Measurements from ENCODE around the gene FAM114A1. TPM values are rescaled to one million over a fixed set of nuclear protein-coding genes. Genes with fewer than 3 reads are reported as not detected.
A peak's percentile ranks its signal among the peaks of the same experiment; 100 is the strongest.

FAM114A1 gene
- total and polyA plus RNA-seq, 2 of the 4 experiments (the other 2 are of a cell fraction), result 135 to 649 TPM

- Histone ChIP-seq H2AFZ (replicated peaks; ENCODE audit: low read length, poor library complexity) (no peak overlapping the region), H4K20me1 (ENCODE audit: insufficient read depth, low read length) (0 out of 2 replicates have a peak, but pooled peaks cover 3% of the 10 kb centered on the region), H3K4ac (ENCODE audit: low read depth, low read length) (no peak overlapping the region), H3K9me3 (ENCODE audit: control insufficient read depth, insufficient read depth, low read length) (no peaks in the 10 kb centered on the region), H3K9ac (ENCODE audit: low read depth, low read length) (no peak overlapping the region), H3K9me1 (ENCODE audit: insufficient read depth, low read length) (peaks cover 9% of the 10 kb centered on the region), H3K23ac (ENCODE audit: low read depth, low read length) (no peak overlapping the region), H3K36me3 (ENCODE audit: control insufficient read depth, insufficient read depth, low read length) (peaks cover 62% of the 10 kb centered on the region), H3K4me1 (ENCODE audit: control insufficient read depth, insufficient read depth, low read length) (peaks cover 2% of the 10 kb centered on the region; the same call in 1 of the 2 replicates), H3K27ac (ENCODE audit: insufficient read depth, low read length) (no peak overlapping the region), H2BK15ac (ENCODE audit: low read depth, low read length) (no peak overlapping the region), H4K91ac (ENCODE audit: insufficient read depth, low read depth, low read length) (no peak overlapping the region), H2BK5ac (ENCODE audit: low read depth, low read length, poor library complexity, severe bottlenecking) (peak overlapping the region; percentile 12), H3K27me3 (ENCODE audit: control insufficient read depth, insufficient read depth, low read length) (no peaks in the 10 kb centered on the region), H3K56ac (ENCODE audit: extremely low read depth, insufficient read depth, low read length) (no peak overlapping the region), H3K4me3 (ENCODE audit: insufficient read depth, low read depth, low read length) (no peak overlapping the region), H3K79me1 (ENCODE audit: low read depth in 1 of 2, low read length in 2 of 2) (peaks cover 31 to 57% of the 10 kb centered on the region in 2 experiments), H2BK20ac (ENCODE audit: low read depth, low read length) (no peak overlapping the region), H4K5ac (ENCODE audit: low read depth, low read length) (no peak overlapping the region), H3K18ac (ENCODE audit: low read depth, low read length) (no peak overlapping the region), H2AK5ac (ENCODE audit: low read depth, low read length) (no peak overlapping the region), H3K4me2 (ENCODE audit: low read depth, low read length) (no peak overlapping the region), H2AK9ac (replicated peaks; ENCODE audit: low read depth, low read length, poor library complexity) (no peak overlapping the region), H4K8ac (ENCODE audit: low read depth in 2 of 2, low read length in 2 of 2) (no peak overlapping the region), H3K14ac (replicated peaks; ENCODE audit: low read depth, low read length) (no peak overlapping the region; the same call in 1 of the 2 replicates), H2BK120ac (ENCODE audit: low read depth, low read length) (no peak overlapping the region)
- in situ Hi-C loops (cut with MboI; ENCODE audit: low sequenced_read_pairs), result no loop called here
- no TSS peak for BruUV-seq (replicated peaks)
- CTCF ChIA-PET, result interaction anchor here (0.6 to 3.0 kb wide), 2 partner anchors 211 to 738 kb away, joined by 7 to 12 read pairs; no protein-coding TSS in a partner anchor
- POLR2A ChIA-PET (ENCODE audit: unreplicated experiment), result no interaction called here
- ATAC-seq (ENCODE audit: low read depth), result no peak
- no peak for DNase-seq
- intact Hi-C loops (cut with micrococcal nuclease), result no loop called here
- dilution Hi-C loops (cut with HindIII; ENCODE audit: low sequenced_read_pairs, unreplicated experiment), result no loop called here
- no CpG with 5 or more reads among the region's 5 CpGs for WGBS, 2 experiments (ENCODE audit: extremely low coverage in 2 of 2, insufficient read length in 1 of 2)
- TF ChIP-seq BHLHE40 (IDR thresholded peaks at IDR 0.05; ENCODE audit: low read depth, low read length) (no peak), USF2 (IDR thresholded peaks at IDR 0.05; ENCODE audit: low read depth, low read length) (no peak), CEBPB (IDR thresholded peaks at IDR 0.05; ENCODE audit: low read depth, low read length) (no peak), MAFK (IDR thresholded peaks at IDR 0.05; ENCODE audit: low read depth, low read length) (no peak), RAD21 (IDR thresholded peaks at IDR 0.05; ENCODE audit: low read length) (no peak), RFX5 (IDR thresholded peaks at IDR 0.05; ENCODE audit: low read depth, low read length) (no peak), CTCF (conservative IDR thresholded peaks at IDR 0.05; ENCODE audit: low read depth, low read length) (no peak), SMC3 (IDR thresholded peaks at IDR 0.05; ENCODE audit: low read depth, low read length) (no peak), NFE2L2 (IDR thresholded peaks at IDR 0.05; ENCODE audit: low read depth, low read length) (no peak), RCOR1 (IDR thresholded peaks at IDR 0.05; ENCODE audit: insufficient replicate concordance, low read length) (no peak), FOS (IDR thresholded peaks at IDR 0.05; ENCODE audit: low read depth, low read length) (no peak), POLR2A (IDR thresholded peaks at IDR 0.05; ENCODE audit: low read depth, low read length) (no peak)
These were observed 56.7 kb downstream of the FAM114A1 start for GRCh38 chr4:38924353-38924752.
